IPS DF 19.7 (cell line): ENCODE measurements around the gene CD69.
A peak's percentile ranks its signal among the peaks of the same experiment; 100 is the strongest.
"Not testable (repeated sequence)": the region's sequence is repeated elsewhere in the genome, so short reads cannot be mapped to it uniquely, and the experiment has no call there.

Source experiments
- DNase-seq: peaks from one replicate; pipeline ENCODE4 v3.0.0-alpha.2; 2013; ENCODE audit warnings: low read depth, low spot score

CD69 gene

GRCh38 chr12:9750276-9751203 lies 10.2 kb downstream of the CD69 start:
- DNase-seq: peak; percentile 50

GRCh38 chr12:9749640-9750039 lies 11.1 kb downstream of the CD69 start:
- DNase-seq: no peak

DNA sequence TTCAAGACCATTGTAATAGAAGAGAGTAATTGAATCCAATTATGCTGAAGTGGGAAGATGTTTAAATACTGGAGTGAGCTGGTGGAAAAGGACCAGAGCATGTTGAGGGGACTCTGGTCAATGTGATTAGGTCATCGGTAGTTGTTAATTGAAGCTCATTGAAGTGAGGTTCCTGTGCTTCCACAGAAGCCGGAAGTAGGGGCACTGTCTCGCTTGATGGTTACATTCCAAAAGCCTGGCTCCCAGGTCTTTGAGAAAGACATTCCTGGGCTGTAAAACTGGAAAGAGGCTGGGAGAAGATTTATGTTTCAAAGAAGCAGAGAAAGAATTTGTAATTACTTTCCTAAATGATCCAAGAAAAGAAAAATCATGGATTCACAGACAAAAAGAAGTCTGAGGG lies 15.5 kb downstream of the CD69 start:
- DNase-seq: no peak

GRCh38 chr12:9742661-9743060 lies 18.0 kb downstream of the CD69 start:
- DNase-seq: no peak

DNA sequence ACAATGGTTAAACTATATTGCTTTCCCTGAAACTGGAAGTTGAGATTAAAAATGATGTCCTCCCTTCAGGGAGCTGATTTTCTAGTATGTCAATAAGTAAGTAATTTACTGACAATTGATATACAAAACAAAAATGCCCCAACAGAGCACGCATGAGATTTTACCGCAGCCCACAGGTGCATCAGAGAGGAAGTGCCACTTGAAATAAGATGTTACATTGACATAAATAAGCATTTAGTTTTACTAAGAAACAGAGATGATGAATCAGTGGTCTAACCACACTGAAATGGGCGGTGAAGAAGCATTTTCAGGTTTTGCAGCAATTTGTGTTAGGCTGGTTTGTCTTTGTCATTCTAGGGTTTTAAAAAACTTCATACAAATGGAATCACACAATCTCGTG lies 19.0 kb downstream of the CD69 start:
- DNase-seq: no peak

DNA sequence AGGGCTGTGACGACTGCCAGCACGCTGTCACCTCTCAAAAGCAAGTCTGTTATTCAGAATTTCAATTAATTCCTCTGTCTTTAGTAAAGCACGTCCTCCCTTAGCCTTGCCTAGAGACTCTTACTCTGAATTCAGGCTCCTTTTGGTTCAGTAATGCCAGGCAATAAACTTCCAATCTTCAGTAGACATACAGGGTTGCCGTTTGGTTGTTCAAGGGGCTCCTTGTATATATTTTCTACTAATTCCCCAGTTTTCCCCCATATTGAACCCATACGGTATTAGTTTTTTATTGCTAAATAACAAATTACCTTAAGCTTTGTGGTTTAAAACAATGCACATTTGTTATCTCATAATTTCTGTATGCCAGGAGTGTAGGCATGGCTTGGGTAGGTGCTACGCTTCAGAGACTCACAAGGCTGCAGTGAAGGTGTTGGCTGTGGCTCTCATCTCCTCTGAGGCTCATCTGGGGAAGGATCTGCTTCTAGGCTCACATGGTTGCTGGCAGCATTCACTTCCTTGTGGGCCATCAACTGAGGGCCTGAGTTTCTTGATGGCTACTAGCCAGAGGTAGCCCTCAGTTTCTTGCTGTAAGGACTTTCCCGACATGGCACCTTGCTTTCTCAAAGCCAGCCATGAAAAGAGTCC lies 20.5 kb downstream of the CD69 start:
- DNase-seq: no peak

- DNase-seq: not testable (repeated sequence)
Measured at GRCh38 chr12:9739404-9740105, 21.1 kb downstream of the CD69 start.

- not testable (repeated sequence) for DNase-seq
Measured at GRCh38 chr12:9738905-9739304, 21.8 kb downstream of the CD69 start.

DNA sequence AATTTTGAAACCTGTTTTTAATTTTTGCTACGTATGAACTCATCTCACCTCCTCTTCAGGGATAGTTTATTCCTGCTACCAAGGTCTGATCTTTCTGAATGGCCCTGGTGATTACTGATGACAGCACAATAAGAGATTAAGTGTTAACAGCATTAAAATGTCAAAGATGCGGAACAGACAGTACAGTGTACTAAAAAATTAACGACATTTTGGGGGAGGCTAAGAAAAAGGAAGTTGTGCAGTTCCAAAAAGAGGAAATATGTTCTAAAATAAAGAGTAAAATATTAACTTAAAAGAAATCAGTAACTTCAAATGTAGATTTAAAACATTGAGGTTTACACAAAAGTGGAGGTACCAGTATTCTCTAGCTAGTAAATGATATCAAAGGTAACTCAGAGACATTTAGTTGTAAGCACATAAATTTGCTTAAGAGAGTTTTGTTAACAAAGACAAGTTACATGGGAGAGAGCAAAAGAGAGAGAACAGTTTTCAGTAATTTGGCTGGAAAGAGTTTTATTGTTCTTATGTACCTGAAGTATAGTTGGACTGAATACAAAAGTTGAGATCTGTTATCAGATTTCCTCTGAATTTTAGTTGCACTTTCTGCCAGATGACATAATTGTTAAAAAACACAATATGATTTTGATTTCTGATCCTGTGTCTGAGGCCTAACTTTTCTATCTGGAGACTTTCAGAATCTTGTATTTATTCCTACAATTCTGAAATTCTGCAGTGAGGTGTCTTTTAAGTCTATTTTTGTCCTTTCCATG lies 23.6 kb downstream of the CD69 start:
- DNase-seq: no peak

DNA sequence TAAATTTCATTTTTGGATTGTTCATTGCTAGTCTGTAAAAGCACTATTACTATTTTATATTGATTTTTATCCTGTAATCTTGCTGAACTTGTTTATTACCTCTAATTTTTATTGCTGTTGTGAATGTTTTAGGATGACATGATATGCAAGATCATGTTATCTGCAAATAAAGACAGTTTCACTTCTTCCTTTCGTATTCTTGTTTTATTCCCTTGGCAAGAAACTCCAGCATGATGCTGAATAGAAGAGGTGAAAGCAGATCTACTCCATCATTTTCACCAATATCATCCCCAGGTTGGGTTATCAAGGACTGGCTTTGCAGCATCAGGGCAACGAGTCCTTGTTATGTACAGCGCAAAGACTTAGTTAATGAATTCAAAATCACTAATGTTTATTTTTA lies 25.1 kb downstream of the CD69 start:
- no peak for DNase-seq

DNA sequence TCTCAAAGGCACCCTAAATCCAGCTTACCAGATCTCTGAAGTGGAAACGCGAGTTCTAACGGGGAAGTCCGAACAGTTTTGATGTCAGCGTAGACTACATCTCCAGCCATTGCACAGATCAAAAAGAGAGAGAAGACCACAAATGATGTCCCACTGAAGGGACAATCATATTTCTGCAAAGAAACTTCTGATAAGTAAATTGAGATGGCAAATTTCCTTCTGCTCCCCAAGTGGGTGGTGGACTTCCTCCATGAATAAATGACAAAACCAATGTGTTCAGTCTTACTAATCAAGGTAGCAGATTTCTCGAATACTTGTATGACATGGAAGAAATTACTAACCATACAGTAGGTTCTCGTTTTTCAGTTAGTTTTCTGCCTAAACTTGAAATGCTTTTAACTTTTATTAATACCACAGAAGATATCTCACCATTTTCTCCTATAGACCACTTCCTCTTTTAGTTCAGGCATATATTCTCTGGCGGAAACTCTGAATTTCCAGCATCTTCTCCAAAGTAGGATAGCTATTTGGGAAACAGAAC lies 27.7 kb downstream of the CD69 start, which contains the start of gene CLECL1:
CLECL1 (minus strand) TSS at position 177 of the 541 bp plus-strand sequence.
- DNase-seq: no peak

DNA sequence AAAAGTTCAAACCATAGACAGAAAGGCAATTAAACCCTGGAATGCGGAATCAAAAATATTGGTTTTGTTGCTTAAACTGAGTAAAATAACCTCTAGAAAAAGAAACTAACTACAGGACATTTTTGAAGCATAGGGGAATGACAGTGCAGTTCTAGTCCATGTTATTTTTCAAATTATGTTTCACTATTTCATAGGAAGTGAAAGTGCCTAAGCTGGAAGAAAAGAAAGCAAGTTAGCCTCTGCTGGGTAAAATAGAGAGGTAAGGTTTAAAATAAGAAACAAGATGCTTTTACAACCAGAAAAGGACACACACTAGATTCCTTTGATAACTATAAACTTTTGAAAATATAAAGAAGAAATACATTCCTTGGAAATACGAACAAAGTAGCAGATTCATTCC lies 28.9 kb downstream of the CD69 start:
- no peak for DNase-seq

- DNase-seq: no peak
Measured at GRCh38 chr12:9731393-9731792, 29.3 kb downstream of the CD69 start.

- no peak for DNase-seq
Measured at GRCh38 chr12:9730591-9730990, 30.1 kb downstream of the CD69 start.

GRCh38 chr12:9730011-9730410 lies 30.7 kb downstream of the CD69 start:
- no peak for DNase-seq

DNA sequence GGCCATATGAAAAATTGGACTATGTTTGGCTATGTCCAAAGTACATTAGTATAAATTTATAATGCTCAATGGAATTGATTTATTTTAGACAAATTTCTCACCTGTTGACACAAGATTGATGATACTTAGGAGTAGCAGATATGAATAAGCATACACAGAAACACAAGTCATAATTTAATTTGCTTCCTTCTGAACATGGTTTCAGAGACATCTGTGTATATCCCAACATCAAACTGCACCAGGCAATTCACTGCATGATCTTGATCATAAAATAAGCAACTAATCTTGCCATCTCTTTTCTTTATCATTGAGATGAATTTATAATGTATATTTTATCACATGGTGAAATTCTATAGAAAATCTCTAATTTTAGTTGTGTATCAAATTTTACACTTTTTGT lies 31.6 kb downstream of the CD69 start:
- DNase-seq: no peak

DNA sequence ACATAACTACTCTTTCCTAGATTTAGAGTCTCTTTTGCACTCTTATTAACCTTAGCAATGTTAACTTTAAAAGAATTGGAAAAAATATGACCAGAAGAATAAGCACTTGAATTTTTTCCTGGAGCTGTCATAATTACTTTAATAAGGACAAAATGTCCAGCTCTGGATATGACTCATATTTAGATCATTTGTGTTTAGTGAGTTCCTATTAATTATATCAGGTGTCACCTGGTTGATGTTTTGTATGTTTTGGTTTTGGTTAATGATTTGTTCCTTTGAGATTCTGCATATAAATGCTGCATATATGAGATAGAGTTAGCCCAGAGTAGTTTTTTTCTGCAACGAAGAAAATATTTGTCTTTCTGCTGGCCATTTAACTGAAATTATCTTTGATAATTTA lies 32.9 kb downstream of the CD69 start:
- DNase-seq: no peak

GRCh38 chr12:9725213-9725870 lies 35.4 kb downstream of the CD69 start:
- DNase-seq: no peak

DNA sequence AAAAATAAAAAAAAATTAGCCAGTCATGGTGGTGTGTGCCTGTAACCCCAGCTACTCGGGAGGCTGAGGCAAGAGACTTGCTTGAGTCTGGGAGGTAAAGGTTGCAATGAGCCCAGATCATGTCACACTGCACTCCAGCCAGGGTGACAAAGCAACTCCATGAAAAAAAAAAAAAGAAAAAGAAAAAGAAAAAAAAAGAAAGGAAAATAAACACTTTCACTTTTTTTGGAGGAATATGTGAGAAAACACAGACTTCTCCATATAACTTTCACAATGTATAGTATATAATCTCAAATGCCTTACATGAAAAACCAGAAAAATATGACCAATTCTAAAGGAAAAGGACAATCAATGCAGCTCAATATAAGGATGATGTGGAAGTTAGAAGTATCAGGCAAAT lies 36.7 kb downstream of the CD69 start:
- no peak for DNase-seq

DNA sequence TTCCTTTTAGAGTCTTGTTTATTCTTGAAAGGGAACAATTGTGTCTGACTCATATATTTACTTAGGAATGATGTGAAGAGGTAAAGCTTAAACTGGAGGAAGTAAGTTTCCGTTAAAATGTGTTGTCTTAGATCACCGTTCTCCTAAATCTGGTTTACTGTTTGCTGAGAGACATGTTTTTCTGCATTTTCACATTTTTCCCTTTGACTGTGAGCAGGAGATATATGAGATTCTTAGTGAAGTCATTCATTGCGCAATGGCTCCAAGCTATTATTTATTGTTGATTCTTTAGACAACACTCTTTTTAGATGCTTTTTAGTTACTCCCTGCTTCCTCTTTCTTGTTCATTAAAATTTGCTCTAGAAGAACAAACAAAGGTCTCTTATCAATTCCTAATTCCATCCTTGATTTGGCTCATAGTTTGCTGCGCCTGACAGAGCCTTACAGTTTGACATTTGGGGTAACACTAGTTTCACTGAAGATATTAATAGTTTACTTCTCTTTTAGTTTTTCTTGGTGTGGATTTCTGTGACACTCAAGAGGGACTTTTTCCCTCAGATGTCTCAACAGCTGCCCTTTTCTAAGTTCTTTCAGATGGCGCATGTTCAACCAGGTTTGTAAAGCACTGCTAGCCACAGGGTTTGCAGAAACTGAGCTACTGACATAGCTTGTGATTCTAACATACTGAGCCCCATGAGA lies 39.2 kb downstream of the CD69 start:
- DNase-seq: no peak
